HEK293 (cell line): Measurements from ENCODE around the gene EEIG2.

Source experiments
- CTCF ChIA-PET: fragments of 350-600 bp; formaldehyde crosslinking; extraction: SDS; loops from one replicate; lab custom pipeline; 2021; ENCODE audit warnings: antibody characterized with exemption; lab: Yijun Ruan, JAX
- POLR2A ChIA-PET: fragments of 300-600 bp; formaldehyde crosslinking; extraction: SDS; loops from one replicate; lab custom pipeline; 2020; ENCODE audit warnings: antibody characterized with exemption, inconsistent platforms; lab: Yijun Ruan, JAX
- H3K27ac ChIP-seq: fragments of 200-500 bp; sonication (Bioruptor generic); 2 replicates; pipeline ENCODE4 v1.5.1; 2014; ENCODE audit warnings: low read depth, low read length, control low read depth, inconsistent platforms; ENCODE audit errors: extremely low read depth
- H3K36me3 ChIP-seq, 2 experiments: fragments of 200-500 bp in 1 of 2; sonication (Bioruptor generic) in 1 of 2; 1 replicate in 1 of 2; 2 replicates in 1 of 2; pipeline ENCODE4 v1.5.1; 2014 to 2017; ENCODE audit warnings: inconsistent platforms in 2 of 2, low read length in 2 of 2; ENCODE audit not compliant: control insufficient read depth in 2 of 2, insufficient read depth in 1 of 2
- H3K4me1 ChIP-seq: fragments of 200-500 bp; sonication (Bioruptor generic); 2 replicates; pipeline ENCODE4 v1.5.1; 2014; ENCODE audit warnings: mild to moderate bottlenecking, low read length, inconsistent platforms; ENCODE audit not compliant: control insufficient read depth, insufficient read depth
- H3K4me3 ChIP-seq: 2 replicates; pipeline ENCODE4 v1.5.1; 2011; ENCODE audit warnings: low read depth, mild to moderate bottlenecking, control low read depth, low read length, moderate library complexity
- H3K9me3 ChIP-seq: fragments of 200-500 bp; sonication (Bioruptor generic); 2 replicates; pipeline ENCODE4 v1.5.1; 2014; ENCODE audit warnings: low read depth, low read length, inconsistent platforms; ENCODE audit not compliant: control insufficient read depth, insufficient read depth
- BCL11A ChIP-seq: fragments of 450-650 bp; formaldehyde crosslinking; IDR thresholded peaks from 2 replicates; pipeline ENCODE4 v1.5.1; 2016; ENCODE audit warnings: low read depth, missing biosample characterization, missing genetic modification characterization
- BCL11B ChIP-seq: fragments of 450-650 bp; formaldehyde crosslinking; IDR thresholded peaks from 2 replicates; pipeline ENCODE4 v1.5.1; 2016; ENCODE audit warnings: low read depth, missing biosample characterization, missing genetic modification characterization
- GFI1B ChIP-seq: fragments of 450-650 bp; formaldehyde crosslinking; IDR thresholded peaks from 2 replicates; pipeline ENCODE4 v1.5.1; 2016; ENCODE audit warnings: missing biosample characterization, missing genetic modification characterization
- KLF1 ChIP-seq: fragments of 450-650 bp; formaldehyde crosslinking; IDR thresholded peaks from 2 replicates; pipeline ENCODE4 v1.5.1; 2016; ENCODE audit warnings: missing biosample characterization, missing genetic modification characterization
- KLF8 ChIP-seq: fragments of 450-650 bp; formaldehyde crosslinking; IDR thresholded peaks from 2 replicates; pipeline ENCODE4 v1.5.1; 2016; ENCODE audit warnings: missing biosample characterization, missing genetic modification characterization
- YY1 ChIP-seq: fragments of 450-650 bp; formaldehyde crosslinking; IDR thresholded peaks from 2 replicates; pipeline ENCODE4 v1.5.1; 2018; ENCODE audit warnings: missing biosample characterization, missing genetic modification characterization
- ZFP37 ChIP-seq: fragments of 450-650 bp; formaldehyde crosslinking; IDR thresholded peaks from 2 replicates; pipeline ENCODE4 v1.5.1; 2016; ENCODE audit warnings: missing biosample characterization, missing genetic modification characterization
- ZNF184 ChIP-seq: fragments of 450-650 bp; IDR thresholded peaks from 2 replicates; pipeline ENCODE4 v1.5.1; 2018; ENCODE audit warnings: missing biosample characterization, mild to moderate bottlenecking, missing genetic modification characterization
- ZNF354C ChIP-seq: fragments of 450-650 bp; formaldehyde crosslinking; IDR thresholded peaks from 2 replicates; pipeline ENCODE4 v1.5.1; 2016; ENCODE audit warnings: missing biosample characterization, missing genetic modification characterization, low read depth, borderline replicate concordance
- ZNF366 ChIP-seq: fragments of 450-650 bp; formaldehyde crosslinking; conservative IDR thresholded peaks from 2 replicates; pipeline ENCODE4 v1.5.1; 2016; ENCODE audit warnings: missing biosample characterization, missing genetic modification characterization
- ZNF394 ChIP-seq: fragments of 450-650 bp; formaldehyde crosslinking; IDR thresholded peaks from 2 replicates; pipeline ENCODE4 v1.5.1; 2016; ENCODE audit warnings: missing biosample characterization, missing genetic modification characterization, mild to moderate bottlenecking, moderate library complexity, borderline replicate concordance
- ZNF398 ChIP-seq: fragments of 450-650 bp; formaldehyde crosslinking; IDR thresholded peaks from 2 replicates; pipeline ENCODE4 v1.5.1; 2017; ENCODE audit warnings: missing biosample characterization, missing genetic modification characterization
- ZNF416 ChIP-seq: fragments of 450-650 bp; formaldehyde crosslinking; IDR thresholded peaks from 2 replicates; pipeline ENCODE4 v1.5.1; 2016; ENCODE audit warnings: missing biosample characterization, missing genetic modification characterization
- ZNF433 ChIP-seq: fragments of 450-650 bp; formaldehyde crosslinking; IDR thresholded peaks from 2 replicates; pipeline ENCODE4 v1.5.1; 2016; ENCODE audit warnings: missing biosample characterization, missing genetic modification characterization, low read depth
- ZNF449 ChIP-seq: fragments of 450-650 bp; formaldehyde crosslinking; IDR thresholded peaks from 2 replicates; pipeline ENCODE4 v1.5.1; 2017; ENCODE audit warnings: missing biosample characterization, mild to moderate bottlenecking, missing genetic modification characterization, moderate library complexity
- ZNF549 ChIP-seq: fragments of 450-650 bp; IDR thresholded peaks from 2 replicates; pipeline ENCODE4 v1.5.1; 2018; ENCODE audit warnings: missing biosample characterization, missing genetic modification characterization, mild to moderate bottlenecking, inconsistent platforms, moderate library complexity
- ZNF596 ChIP-seq: fragments of 450-650 bp; IDR thresholded peaks from 2 replicates; pipeline ENCODE4 v1.5.0; 2018; ENCODE audit warnings: missing biosample characterization, mild to moderate bottlenecking, missing genetic modification characterization, moderate library complexity
- ZNF623 ChIP-seq: fragments of 450-650 bp; formaldehyde crosslinking; IDR thresholded peaks from 2 replicates; pipeline ENCODE4 v1.5.1; 2016; ENCODE audit warnings: missing biosample characterization, missing genetic modification characterization
- ZNF629 ChIP-seq: fragments of 450-650 bp; formaldehyde crosslinking; IDR thresholded peaks from 2 replicates; pipeline ENCODE4 v1.5.1; 2017; ENCODE audit warnings: missing biosample characterization, missing genetic modification characterization
- ZNF660 ChIP-seq: fragments of 450-650 bp; IDR thresholded peaks from 2 replicates; pipeline ENCODE4 v1.5.1; 2018; ENCODE audit warnings: missing biosample characterization, mild to moderate bottlenecking, missing genetic modification characterization
- ZNF707 ChIP-seq: fragments of 450-650 bp; formaldehyde crosslinking; IDR thresholded peaks from 2 replicates; pipeline ENCODE4 v1.5.1; 2016; ENCODE audit warnings: missing biosample characterization, missing genetic modification characterization
- ZNF776 ChIP-seq: fragments of 450-650 bp; formaldehyde crosslinking; IDR thresholded peaks from 2 replicates; pipeline ENCODE4 v1.5.0; 2017; ENCODE audit warnings: missing biosample characterization, missing genetic modification characterization, borderline replicate concordance
- ZNF777 ChIP-seq: fragments of 450-650 bp; formaldehyde crosslinking; IDR thresholded peaks from 2 replicates; pipeline ENCODE4 v1.5.1; 2017; ENCODE audit warnings: missing biosample characterization, missing genetic modification characterization, borderline replicate concordance
- ZSCAN23 ChIP-seq: fragments of 450-650 bp; formaldehyde crosslinking; IDR thresholded peaks from 2 replicates; pipeline ENCODE4 v1.5.1; 2016; ENCODE audit warnings: missing biosample characterization, missing genetic modification characterization
- ZSCAN30 ChIP-seq: fragments of 450-650 bp; IDR thresholded peaks from 2 replicates; pipeline ENCODE4 v1.5.1; 2018; ENCODE audit warnings: missing biosample characterization, mild to moderate bottlenecking, missing genetic modification characterization, moderate library complexity

The EEIG2 gene

DNA sequence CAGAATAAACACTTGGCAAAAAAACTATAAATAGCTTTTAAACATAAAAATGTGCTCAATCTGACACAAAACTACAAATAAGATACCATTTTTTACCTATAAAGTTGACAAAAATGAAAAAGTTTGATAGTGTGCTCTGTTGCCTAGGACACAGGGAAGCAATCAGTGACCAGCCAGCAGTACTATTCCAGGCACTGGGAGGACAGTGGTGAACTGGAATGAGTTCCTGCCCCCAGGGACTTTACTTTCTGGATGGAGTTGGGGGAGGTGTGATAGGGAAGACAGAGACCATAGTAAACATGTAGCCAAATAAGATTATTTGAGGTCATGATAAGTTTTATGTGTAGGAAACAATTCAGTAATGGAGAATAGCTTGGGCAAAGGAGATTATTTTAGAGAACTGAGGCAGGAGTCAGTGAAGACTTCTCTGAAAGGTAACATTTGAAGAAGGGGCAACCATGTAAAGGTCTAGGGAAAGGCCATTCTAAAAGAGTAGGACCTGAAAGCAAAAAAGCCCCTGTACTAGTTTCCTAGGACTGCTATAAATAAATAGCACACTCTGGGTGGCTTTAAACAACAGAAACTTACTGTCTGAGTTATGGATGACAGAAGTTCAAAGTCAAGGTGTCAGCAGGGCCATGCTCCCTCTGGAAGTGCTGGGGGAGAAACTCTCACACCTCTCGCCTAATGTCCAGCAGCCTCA lies 42.0 kb downstream of the EEIG2 start:
- POLR2A ChIA-PET = no interaction called here

GRCh38 chr1:108605633-108606032 lies 45.7 kb downstream of the EEIG2 start:
- POLR2A ChIA-PET = no interaction called here
- CTCF ChIA-PET = interaction anchor here (0.8 kb wide), 1 partner anchor 43 kb away, joined by 3 read pairs; no protein-coding TSS in a partner anchor
- H3K36me3 ChIP-seq = peaks cover 0 to 21% of the 10 kb centered on the region in 2 experiments; a peak in 1 of 3 replicates

More for the DNA sequence above, 42.0 kb downstream of the EEIG2 start:
- Histone ChIP-seq H3K27ac (no peak overlapping the region), H3K36me3 (peaks cover 0 to 21% of the 10 kb centered on the region in 2 experiments; a peak in 1 of 3 replicates), H3K4me3 (no peak overlapping the region), H3K9me3 (no peaks in the 10 kb centered on the region)
- CTCF ChIA-PET = no interaction called here
- TF ChIP-seq ZNF777 (tag by site-specific recombination) = no peak
- no peak for TF ChIP-seq ZNF660 (tag by site-specific recombination)
- TF ChIP-seq KLF8 (tag by site-specific recombination) = no peak
- no peak for TF ChIP-seq ZNF394 (tag by site-specific recombination)
- no peak for TF ChIP-seq ZNF707 (tag by site-specific recombination)
- TF ChIP-seq ZNF623 (tag by site-specific recombination) = no peak
- no peak for TF ChIP-seq ZNF776 (tag by site-specific recombination)
- TF ChIP-seq ZSCAN30 (tag by site-specific recombination) = no peak
- TF ChIP-seq ZNF549 = no peak
- TF ChIP-seq KLF1 (tag by site-specific recombination) = no peak
- no peak for TF ChIP-seq ZNF449
- no peak for TF ChIP-seq ZNF433 (tag by site-specific recombination)
- TF ChIP-seq BCL11B = no peak
- TF ChIP-seq GFI1B = no peak
- TF ChIP-seq ZNF184 (tag by site-specific recombination) = no peak
- TF ChIP-seq, all 188 proteins: peak for 0
- peaks cover 2% of the 10 kb centered on the region; the same call in 1 of the 2 replicates for H3K4me1 ChIP-seq

More at GRCh38 chr1:108605633-108606032, 45.7 kb downstream of the EEIG2 start:
- no peak overlapping the region for H3K27ac ChIP-seq
- H3K4me1 ChIP-seq = peaks cover 8% of the 10 kb centered on the region
- no peaks in the 10 kb centered on the region for H3K9me3 ChIP-seq
- H3K4me3 ChIP-seq = no peak overlapping the region
- TF ChIP-seq YY1 (tag by site-specific recombination) (no peak), ZNF629 (tag by site-specific recombination) (no peak), ZNF398 (no peak), ZNF354C (tag by site-specific recombination) (no peak), ZNF596 (tag by site-specific recombination) (no peak), ZFP37 (no peak), ZSCAN23 (tag by site-specific recombination) (no peak), BCL11A (tag by site-specific recombination) (no peak), ZNF366 (tag by site-specific recombination) (no peak), ZNF416 (tag by site-specific recombination) (no peak)
